Effector memory CD4-positive, alpha-beta T cell (primary cell): Measurements from ENCODE around the gene FAM163B.

Source experiments
- DNase-seq, 3 donors: peaks; one replicate each; pipeline ENCODE4 v3.0.0-alpha.2; 2020
- H3K27ac ChIP-seq: 2 replicates; pipeline ENCODE4 v1.7.0; 2013; ENCODE audit warnings: mild to moderate bottlenecking, low read length, moderate library complexity; ENCODE audit not compliant: insufficient read depth, poor library complexity, severe bottlenecking
- H3K27me3 ChIP-seq: replicated peaks from 2 replicates; pipeline ENCODE4 v1.7.0; 2013; ENCODE audit warnings: mild to moderate bottlenecking, low read length; ENCODE audit not compliant: insufficient read depth, control insufficient read depth, poor library complexity, severe bottlenecking
- H3K36me3 ChIP-seq: 2 replicates; pipeline ENCODE4 v1.7.0; 2013; ENCODE audit warnings: mild to moderate bottlenecking, low read length, moderate library complexity; ENCODE audit not compliant: control insufficient read depth, insufficient read depth
- H3K4me1 ChIP-seq: 2 replicates; pipeline ENCODE4 v1.7.0; 2013; ENCODE audit warnings: low read length, mild to moderate bottlenecking; ENCODE audit not compliant: control insufficient read depth, insufficient read depth, poor library complexity, severe bottlenecking
- H3K4me3 ChIP-seq: 2 replicates; pipeline ENCODE4 v1.7.0; 2013; ENCODE audit warnings: low read length, low read depth, mild to moderate bottlenecking; ENCODE audit not compliant: insufficient read depth, poor library complexity, severe bottlenecking
- H3K9me3 ChIP-seq: 2 replicates; pipeline ENCODE4 v1.7.0; 2013; ENCODE audit warnings: mild to moderate bottlenecking, low read length, moderate library complexity; ENCODE audit not compliant: control insufficient read depth

The FAM163B gene

DNA sequence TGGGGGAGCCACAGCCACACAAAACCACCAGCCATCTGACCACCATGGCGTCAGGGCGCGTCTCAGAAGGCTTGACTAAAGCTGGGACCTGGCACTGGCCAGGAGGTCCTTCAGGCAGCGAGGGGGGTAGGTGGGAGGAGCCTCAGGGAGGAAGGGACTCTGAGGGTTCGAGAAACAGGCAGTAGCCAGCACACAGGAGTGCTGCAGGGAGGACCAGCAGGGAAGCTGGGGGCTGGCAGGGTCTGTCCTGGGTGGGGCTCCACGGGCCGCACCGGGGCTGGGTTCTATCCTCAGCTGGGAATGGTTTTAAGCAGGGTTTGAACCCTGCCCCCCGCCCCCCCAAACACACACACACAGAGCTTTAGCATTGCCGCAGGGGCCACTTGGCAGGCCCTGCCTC, 7.4 kb downstream of the FAM163B start:
- Histone ChIP-seq H3K27me3 (peaks cover 3% of the 10 kb centered on the region), H3K36me3 (no peaks in the 10 kb centered on the region), H3K9me3 (peaks cover 11% of the 10 kb centered on the region), H3K4me1 (no peaks in the 10 kb centered on the region), H3K4me3 (no peak overlapping the region), H3K27ac (no peak overlapping the region)
- no peak for DNase-seq

DNA sequence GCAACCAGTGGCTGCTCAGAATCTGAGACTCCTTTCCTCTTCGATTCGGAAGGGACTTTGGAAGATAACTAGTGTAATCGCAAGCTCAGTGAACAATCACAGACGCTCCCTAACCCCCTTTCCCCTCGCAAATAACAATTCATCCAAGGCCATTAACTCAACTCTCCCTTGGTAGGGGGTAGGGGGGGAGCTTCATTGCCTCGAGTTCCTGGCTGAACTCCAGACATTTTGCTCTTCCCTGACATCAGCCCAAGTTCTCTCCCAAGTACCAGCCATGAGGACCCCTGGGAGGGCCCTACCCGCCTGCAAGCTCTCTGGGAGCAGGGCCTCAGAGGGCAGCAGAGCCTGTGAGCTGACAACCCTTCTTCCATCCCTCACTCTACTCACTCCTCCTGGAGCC, 8.4 kb downstream of the FAM163B start:
- no peaks in the 10 kb centered on the region for H3K36me3 ChIP-seq
- H3K27me3 ChIP-seq = peaks cover 3% of the 10 kb centered on the region
- H3K27ac ChIP-seq = no peak overlapping the region
- DNase-seq = no peak
- peaks cover 11% of the 10 kb centered on the region for H3K9me3 ChIP-seq
- H3K4me3 ChIP-seq = no peak overlapping the region
- no peaks in the 10 kb centered on the region for H3K4me1 ChIP-seq

DNA sequence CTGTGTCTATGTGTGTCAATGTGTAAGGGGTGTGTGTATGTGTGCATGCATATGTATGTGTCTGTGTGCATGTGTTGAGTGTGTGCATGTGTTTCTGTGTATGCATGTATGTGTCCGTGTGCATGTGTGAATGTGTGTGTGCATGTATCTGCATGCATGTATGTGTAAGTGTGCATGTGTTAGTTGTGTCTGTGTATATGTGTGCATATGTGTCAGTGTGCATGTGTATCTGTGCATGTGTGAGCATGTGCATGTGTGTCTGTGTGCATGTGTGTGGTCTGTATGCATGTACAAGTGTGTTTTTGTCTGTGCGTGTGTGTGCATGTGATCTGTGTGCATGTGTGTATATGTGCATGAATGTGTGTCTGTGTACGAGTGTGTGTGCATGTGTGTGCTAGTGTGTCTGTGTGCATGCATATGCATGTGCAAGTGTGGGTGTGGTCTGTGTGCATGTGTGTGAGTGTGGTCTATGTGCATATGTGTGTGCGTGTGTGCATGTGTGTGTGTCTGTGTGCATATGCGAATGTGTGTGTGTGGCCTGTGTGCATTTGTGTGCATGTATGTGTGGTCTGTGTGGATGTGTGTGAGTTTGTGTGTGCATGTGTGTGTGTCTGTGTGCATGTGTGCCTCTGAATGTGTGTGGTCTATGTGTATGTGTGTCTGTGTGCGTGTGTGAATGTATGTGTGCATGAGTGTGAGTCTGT, 9.6 kb downstream of the FAM163B start:
- H3K4me3 ChIP-seq = no peak overlapping the region
- no peak for DNase-seq
- no peaks in the 10 kb centered on the region for H3K4me1 ChIP-seq
- no peaks in the 10 kb centered on the region for H3K27me3 ChIP-seq
- H3K36me3 ChIP-seq = no peaks in the 10 kb centered on the region
- peaks cover 11% of the 10 kb centered on the region for H3K9me3 ChIP-seq
- H3K27ac ChIP-seq = no peak overlapping the region

DNA sequence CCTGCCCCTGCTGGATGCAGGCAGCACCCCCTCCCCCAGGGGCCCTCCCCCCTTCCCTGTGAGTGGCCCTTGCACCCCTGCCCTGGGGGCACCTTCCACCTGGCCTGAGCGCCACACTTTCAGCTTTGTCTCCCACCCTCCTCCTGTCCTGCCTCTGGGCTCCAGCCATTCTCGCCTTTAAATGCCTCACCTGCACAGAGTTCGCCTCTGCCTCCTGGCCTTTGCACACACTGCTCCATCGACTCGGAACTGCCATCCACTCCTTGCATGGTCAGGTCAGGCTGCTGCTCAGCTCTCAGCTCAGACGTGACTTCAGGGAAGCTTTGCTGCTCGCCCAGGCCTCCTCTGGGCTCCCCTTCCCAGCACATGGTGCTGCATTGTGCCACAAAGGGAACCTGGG, 10.2 kb downstream of the FAM163B start:
- peaks cover 11% of the 10 kb centered on the region for H3K9me3 ChIP-seq
- DNase-seq = no peak

DNA sequence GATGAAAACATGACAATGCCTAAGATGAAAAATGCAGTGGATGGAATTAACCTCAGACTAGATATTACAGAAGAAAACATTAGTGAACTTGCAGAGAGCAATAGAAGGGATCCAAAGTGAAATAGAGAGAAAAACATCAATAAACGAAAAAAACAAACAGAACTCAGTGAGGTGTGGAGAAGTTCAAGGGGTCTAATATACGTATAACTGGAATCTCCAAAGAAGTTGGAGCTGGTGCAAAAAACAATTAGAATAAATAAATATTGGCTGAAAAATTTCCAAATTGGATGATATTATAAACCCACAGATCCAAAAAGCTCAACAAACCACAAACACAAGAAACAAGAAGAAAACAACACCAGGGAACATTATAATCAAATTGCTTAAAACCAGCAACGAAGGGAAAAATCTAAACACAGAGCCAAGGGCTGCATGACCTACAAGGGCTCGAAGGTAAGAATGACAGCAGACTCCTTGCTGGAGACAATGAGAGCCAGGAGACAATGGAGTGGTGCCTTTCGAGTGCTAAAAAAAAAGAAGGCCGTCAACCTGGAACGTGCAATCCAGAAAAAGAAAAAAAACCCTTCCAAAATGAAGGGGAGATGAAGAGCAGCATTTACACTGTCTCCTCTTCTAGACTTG, 11.8 kb downstream of the FAM163B start:
- peaks cover 11% of the 10 kb centered on the region for H3K9me3 ChIP-seq
- no peaks in the 10 kb centered on the region for H3K4me1 ChIP-seq
- no peaks in the 10 kb centered on the region for H3K27me3 ChIP-seq
- no peaks in the 10 kb centered on the region for H3K36me3 ChIP-seq
- no peak overlapping the region for H3K27ac ChIP-seq
- H3K4me3 ChIP-seq = no peak overlapping the region
- DNase-seq = no peak

More for the DNA sequence above, 10.2 kb downstream of the FAM163B start:
- H3K4me1 ChIP-seq = no peaks in the 10 kb centered on the region
- no peak overlapping the region for H3K27ac ChIP-seq
- no peaks in the 10 kb centered on the region for H3K36me3 ChIP-seq
- H3K27me3 ChIP-seq = no peaks in the 10 kb centered on the region
- no peak overlapping the region for H3K4me3 ChIP-seq

DNA sequence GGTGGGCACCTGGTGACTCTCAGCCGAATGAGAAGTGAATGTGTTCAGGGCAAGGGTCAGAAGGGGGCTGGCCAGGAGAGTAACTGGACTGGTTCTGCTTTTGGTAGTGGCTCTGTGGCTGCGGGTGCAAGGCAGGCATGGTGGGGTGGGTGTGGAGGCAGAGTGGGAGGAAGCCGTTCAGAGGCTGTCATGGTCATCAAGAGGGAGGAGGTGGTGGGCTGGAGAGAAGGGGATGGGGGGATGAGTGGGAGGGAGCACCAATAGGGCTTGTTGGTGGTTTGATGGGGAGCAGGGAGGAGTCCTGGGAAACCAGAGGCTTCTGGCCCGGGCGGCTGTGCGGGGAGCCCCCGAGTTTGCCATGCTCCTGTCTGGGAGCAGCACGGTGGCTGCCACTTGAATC, 13.3 kb downstream of the FAM163B start:
- H3K4me3 ChIP-seq = no peak overlapping the region
- no peaks in the 10 kb centered on the region for H3K27me3 ChIP-seq
- H3K9me3 ChIP-seq = peaks cover 11% of the 10 kb centered on the region
- DNase-seq = no peak
- no peaks in the 10 kb centered on the region for H3K36me3 ChIP-seq
- no peaks in the 10 kb centered on the region for H3K4me1 ChIP-seq
- H3K27ac ChIP-seq = no peak overlapping the region

DNA sequence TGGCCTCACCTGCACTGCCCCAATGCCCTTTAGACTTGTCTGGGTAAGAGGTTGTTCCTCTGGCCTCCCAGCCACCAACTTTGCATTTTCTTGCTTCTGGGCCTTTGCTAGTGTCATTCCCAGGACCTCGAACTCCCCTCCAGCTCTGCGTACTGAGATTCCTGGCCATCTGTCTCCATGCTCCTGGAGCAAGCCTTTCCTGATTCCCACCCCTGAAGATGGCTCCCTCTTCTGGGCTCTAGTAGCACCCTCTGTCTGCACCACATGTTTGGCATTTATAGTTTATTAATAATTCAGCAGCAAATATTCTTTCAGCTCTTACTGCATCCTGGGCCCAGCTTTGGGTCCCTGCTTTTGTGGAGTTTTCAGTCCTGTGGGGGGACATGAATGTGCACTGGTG, 14.9 kb downstream of the FAM163B start:
- Histone ChIP-seq H3K27me3 (no peaks in the 10 kb centered on the region), H3K27ac (no peak overlapping the region), H3K4me1 (no peaks in the 10 kb centered on the region), H3K36me3 (no peaks in the 10 kb centered on the region), H3K9me3 (peaks cover 11% of the 10 kb centered on the region), H3K4me3 (no peak overlapping the region)
- DNase-seq = no peak

DNA sequence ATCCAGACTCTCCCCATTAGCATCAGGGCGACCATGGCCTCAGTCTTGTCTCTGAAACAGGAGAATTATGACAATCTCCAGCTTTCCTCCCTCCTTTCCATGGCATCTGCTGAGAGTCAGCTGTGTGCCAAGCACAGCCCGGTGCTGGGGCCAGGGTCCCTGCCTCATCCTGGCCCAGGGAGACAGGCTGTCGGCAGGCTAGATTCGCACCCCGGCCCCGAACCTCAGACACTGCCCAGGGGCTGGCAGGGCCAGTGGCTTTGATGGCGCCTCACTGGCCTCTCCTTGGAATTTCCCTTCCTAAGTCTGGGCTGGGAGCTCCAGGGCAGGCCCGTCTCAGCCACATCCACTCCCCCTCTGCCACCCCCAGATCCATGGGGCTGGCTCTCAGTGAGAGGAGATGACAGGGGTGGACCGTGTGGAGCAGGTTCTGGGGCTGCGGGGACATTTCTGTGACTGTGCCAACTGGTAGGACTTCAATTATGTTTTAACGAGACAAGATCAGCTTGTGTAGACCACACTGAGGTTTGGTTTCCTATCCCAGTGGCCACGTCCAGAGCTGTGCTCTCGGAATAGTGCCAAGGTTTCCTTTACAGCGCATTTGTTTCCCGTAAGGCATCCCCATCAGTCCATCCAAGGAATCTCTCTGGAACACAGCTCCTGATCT, 15.5 kb downstream of the FAM163B start:
- no peak for DNase-seq
- no peak overlapping the region for H3K4me3 ChIP-seq
- H3K4me1 ChIP-seq = no peaks in the 10 kb centered on the region
- no peaks in the 10 kb centered on the region for H3K36me3 ChIP-seq
- H3K27ac ChIP-seq = no peak overlapping the region
- H3K9me3 ChIP-seq = peaks cover 11% of the 10 kb centered on the region
- no peaks in the 10 kb centered on the region for H3K27me3 ChIP-seq

DNA sequence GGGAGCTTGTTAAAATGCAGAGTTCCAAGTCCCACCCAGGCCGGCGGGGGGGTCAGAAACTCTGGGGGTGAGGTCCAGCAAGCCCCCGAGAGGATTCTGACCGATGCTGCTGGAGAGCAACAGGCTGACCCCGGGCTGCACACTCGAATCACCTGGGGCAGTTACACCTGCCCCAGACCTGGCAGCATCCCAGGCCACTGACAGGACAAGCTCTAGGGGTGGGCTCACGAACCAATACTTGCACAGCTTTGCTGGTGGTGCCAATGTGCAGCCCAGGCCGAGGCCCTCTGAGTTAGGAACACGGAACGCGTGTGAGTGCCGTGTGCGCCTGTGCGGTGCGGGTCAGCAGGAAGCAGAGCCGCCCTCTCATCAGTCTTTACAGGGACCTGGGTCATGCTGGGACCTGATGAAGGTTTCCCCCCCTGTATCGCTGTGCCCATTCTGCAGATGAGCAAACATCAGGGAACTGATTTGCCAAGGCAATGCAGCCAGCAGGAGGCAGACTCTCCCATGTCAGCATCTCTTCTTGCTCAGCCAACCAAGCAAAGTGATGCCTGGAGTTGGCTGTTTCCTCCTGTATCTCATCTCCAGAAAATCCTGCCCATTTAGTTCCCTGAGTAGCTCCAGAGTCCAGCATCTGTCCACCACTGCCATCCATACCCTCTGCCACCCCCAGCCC, 16.3 kb downstream of the FAM163B start:
- Histone ChIP-seq H3K4me3 (no peak overlapping the region), H3K27me3 (no peaks in the 10 kb centered on the region), H3K27ac (no peak overlapping the region), H3K36me3 (no peaks in the 10 kb centered on the region), H3K4me1 (no peaks in the 10 kb centered on the region), H3K9me3 (peaks cover 7% of the 10 kb centered on the region)
- no peak for DNase-seq

DNA sequence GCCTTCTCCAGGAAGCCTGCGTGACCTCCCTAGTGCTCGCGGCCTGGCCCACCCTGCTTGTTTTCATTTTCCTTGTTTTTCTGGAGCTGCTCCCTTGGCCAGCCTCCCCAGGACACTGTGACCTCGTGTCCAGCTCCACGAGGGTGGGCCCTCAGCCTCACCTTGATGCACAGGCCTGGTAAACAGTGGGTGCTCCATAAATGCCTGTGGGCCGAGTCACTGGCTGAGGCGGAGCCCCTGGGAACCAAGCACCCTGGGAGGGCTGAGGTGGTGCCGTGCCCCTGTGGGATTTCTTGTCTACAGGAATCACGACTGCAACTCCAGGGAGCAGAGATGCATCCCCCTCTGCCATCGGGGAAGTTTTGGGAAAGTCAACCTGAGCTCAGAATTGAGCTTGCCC, 17.2 kb downstream of the FAM163B start:
- DNase-seq = no peak
- H3K4me1 ChIP-seq = no peaks in the 10 kb centered on the region
- H3K36me3 ChIP-seq = no peaks in the 10 kb centered on the region
- no peaks in the 10 kb centered on the region for H3K27me3 ChIP-seq
- peaks cover under 1% of the 10 kb centered on the region for H3K9me3 ChIP-seq
- H3K27ac ChIP-seq = no peak overlapping the region
- no peak overlapping the region for H3K4me3 ChIP-seq
